ENCODE data around the gene DPF3.

DPF3 gene

GRCh38 chr14:72576258-72576657 lies 317.6 kb downstream of the DPF3 start:
- no peak for DNase-seq (ENCODE audit: low read depth in 1 of 2, low spot score in 1 of 2)

DNA sequence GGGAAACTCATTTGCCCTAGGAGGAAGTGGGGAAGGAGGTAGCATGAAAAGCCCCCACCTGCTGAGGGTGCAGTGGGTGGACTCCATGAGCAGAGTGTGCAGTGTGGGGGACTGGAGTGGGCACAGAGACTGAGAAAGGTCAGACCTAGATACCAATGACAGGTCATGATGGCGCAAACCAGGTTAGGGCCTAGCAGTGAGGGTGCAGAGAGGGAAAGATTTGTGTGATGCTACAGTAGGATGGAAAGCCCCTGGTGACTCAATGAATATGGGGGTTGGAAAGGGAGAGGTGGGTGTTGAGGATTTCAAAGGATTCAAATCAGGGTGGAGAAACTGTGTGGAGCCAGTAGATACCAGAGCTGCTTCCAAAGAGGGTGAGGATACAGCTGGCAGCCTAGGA lies 319.2 kb downstream of the DPF3 start:
- no peak for DNase-seq (ENCODE audit: low read depth in 1 of 2, low spot score in 1 of 2)

- no peak for DNase-seq (ENCODE audit: low read depth in 1 of 2, low spot score in 1 of 2)
Measured at GRCh38 chr14:72573725-72574417, 320.0 kb downstream of the DPF3 start.
